Epithelial cell of proximal tubule (primary cell): ENCODE results near the gene RACGAP1. TPM values are rescaled to one million over a fixed set of nuclear protein-coding genes. Genes with fewer than 3 reads are reported as not detected.

Experiments used
- DNase-seq: peaks from one replicate; pipeline ENCODE4 v3.0.0-alpha.2; 2011; ENCODE audit warnings: low read depth
- H3K4me3 ChIP-seq: 2 replicates; pipeline ENCODE4 v1.5.1; 2011; ENCODE audit warnings: low read depth, mild to moderate bottlenecking, low read length
- total RNA-seq: library from RNA; depleted of rRNA; stranded (reverse); fragments of >200 nt; gene quantifications from 2 replicates; pipeline ENCODE4 v1.2.3, GENCODE V29; 2015
- TF ChIP-seq, protein P1 (sequence below): conservative IDR thresholded peaks from 2 replicates; pipeline ENCODE4 v1.5.1; 2012; ENCODE audit warnings: low read depth, mild to moderate bottlenecking, low read length

RACGAP1 gene
- total RNA-seq, 1 donor from 2014 or later, result 86.5 TPM

DNA sequence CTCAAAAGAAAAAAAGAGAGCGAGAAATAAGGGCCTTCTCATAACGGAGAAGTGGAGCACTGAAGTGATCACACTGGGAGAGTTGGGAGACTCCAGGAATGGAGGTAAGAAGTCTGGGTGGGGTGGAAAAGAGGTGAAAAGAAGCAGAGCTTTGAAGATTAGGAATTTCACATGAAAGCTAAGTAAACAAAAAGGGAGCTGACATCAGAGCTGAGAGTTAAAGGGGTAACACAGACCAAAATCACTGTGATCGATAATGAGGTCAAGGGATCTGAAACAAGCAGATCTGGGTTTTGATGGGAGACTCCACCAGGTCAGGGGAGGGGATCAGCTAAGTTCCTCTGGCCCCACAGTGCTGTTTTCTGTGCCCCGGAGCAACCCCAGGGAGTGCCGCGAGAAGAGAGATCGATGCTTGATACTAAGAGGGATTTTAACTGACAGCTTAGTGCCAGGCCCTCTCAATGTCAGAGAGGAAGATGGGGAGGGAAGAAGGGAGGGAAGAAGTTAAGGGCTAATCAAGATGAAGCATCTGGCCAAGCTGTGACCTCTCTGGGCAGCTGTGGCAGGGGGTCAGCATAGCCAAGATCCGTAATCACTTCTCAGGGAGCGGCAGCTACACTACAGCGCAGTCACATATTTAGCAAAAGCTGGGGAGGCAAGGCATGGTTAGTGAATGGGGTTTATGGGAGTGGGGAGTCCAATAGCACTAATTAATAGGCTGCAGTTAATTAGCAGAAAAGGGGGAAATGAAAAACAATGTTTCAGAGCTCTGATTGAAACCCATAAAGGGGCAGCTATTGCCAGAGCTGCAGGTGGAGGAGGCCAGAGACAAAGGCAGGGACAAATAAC, 44.6 kb downstream of the RACGAP1 start:
- TF ChIP-seq, protein P1, sequence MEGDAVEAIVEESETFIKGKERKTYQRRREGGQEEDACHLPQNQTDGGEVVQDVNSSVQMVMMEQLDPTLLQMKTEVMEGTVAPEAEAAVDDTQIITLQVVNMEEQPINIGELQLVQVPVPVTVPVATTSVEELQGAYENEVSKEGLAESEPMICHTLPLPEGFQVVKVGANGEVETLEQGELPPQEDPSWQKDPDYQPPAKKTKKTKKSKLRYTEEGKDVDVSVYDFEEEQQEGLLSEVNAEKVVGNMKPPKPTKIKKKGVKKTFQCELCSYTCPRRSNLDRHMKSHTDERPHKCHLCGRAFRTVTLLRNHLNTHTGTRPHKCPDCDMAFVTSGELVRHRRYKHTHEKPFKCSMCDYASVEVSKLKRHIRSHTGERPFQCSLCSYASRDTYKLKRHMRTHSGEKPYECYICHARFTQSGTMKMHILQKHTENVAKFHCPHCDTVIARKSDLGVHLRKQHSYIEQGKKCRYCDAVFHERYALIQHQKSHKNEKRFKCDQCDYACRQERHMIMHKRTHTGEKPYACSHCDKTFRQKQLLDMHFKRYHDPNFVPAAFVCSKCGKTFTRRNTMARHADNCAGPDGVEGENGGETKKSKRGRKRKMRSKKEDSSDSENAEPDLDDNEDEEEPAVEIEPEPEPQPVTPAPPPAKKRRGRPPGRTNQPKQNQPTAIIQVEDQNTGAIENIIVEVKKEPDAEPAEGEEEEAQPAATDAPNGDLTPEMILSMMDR, result no peak
- DNase-seq, result no peak
- no peak overlapping the region for H3K4me3 ChIP-seq

DNA sequence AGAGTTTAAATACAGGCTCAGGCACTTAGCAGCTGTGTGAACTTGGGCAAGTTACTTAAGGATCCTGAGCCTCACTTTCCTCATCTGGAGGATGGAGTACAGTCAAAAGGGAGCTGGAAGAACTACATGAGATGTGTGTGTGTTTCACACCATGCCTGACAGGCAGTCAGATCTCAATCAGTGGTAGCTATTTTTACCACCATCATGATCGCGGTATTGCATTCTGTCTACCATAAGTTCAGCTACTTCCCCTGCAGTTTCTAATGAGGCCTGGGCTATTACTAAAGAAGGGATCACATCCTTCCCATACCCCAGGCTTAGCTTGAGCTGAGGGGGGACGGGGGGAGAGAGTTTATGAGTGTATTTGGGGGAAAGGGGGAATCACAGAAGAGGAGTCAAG, 45.5 kb downstream of the RACGAP1 start:
- DNase-seq, result no peak
- TF ChIP-seq, protein P1, result no peak
- H3K4me3 ChIP-seq, result no peak overlapping the region

DNA sequence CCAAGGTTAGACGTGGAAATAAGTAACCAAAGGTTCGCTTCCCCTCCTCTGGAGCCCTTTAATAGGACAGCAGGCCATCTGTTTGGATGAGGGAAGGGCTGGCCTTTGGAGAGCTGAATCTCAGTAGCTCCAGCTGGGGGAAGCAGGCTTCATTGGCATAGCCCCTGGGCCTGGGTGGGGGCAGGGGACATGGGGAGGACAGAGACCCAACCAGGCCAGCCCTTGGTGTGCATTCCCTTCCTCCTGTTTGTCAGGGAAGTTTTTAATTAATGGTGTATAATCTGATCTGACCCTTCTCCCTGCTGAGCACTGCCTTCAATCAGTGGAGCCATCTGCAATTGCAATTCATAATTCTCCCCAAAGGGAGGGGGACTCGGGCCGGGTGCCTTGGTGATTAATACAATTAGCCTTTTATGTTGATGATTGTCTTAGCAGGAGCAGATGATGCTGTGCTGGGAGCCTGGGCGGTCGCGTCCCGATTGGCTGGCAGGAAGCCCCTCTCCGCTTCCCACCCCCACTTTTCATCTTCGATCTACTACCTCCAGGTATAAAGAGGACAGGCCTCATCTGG, 46.2 kb downstream of the RACGAP1 start:
- no peak for DNase-seq
- TF ChIP-seq, protein P1, result no peak
- H3K4me3 ChIP-seq, result no peak overlapping the region

DNA sequence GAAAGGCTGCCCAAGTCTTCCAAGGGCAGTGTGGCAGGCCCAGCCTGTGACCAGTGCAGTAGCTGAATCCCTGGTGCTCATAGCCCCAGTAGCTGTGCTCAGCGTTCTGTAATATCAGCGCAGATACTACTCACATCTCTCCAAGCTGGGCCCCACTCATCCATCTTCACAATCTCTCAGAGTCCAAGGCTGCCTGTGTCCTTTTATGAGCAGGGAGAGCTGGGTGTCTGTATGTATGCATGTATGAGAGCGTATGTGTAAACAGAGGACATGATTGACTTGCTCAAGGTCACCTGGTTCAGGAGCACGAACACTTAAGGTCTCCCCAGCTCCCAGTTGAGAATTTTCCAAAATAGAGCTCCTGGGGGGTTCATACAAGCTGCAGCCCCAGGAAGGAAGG, 47.2 kb downstream of the RACGAP1 start:
- no peak for DNase-seq
- TF ChIP-seq, protein P1, result no peak
- no peak overlapping the region for H3K4me3 ChIP-seq

DNA sequence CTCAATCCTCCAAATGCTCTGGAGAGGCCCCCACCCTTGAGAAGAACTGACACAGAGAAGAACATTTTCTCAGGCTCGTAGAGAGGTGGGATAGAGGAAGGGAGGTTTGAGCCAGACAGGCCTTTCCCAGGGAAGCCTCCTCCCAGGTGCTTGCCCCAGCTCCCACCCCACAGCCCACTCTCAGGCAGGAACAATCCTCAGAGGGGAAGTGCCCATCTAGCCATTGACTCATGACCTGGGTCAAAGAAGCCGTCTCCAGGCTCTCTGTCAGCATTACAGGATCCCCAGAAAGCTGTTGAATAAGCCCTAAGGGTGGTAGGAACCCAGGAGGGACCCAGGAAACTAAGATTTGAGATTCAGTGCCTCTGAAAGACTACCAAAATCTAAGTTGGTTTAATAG, 48.7 kb downstream of the RACGAP1 start:
- no peak overlapping the region for H3K4me3 ChIP-seq
- TF ChIP-seq, protein P1, result no peak
- DNase-seq, result no peak

DNA sequence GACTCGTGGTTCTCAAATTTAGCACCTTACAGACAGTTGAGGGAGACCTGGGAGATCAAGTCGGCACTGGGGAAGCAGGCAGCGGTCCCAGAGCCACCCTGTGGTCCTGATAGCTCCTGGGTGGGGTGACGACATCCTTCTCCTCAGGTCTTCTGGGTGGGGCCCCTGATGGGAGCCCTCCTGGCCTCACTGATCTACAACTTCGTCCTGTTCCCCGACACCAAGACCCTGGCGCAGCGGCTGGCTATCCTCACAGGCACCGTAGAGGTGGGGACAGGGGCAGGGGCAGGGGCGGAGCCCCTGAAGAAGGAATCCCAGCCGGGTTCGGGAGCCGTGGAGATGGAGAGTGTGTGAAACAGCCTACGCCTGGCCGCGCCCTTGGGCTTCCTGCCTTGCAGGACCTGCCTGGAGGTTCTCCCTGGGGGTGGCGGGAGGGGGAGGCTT, 50.0 kb downstream of the RACGAP1 start:
- no peak for DNase-seq
- TF ChIP-seq, protein P1, result no peak
- no peak overlapping the region for H3K4me3 ChIP-seq
